NT2/D1 (cell line): ENCODE results near the gene HDAC7.

ENCODE experiments used
- DNase-seq: peaks from one replicate; pipeline ENCODE4 v3.0.0-alpha.2; 2011; ENCODE audit warnings: low read depth, low spot score
- H3K27me3 ChIP-seq: 2 replicates; pipeline ENCODE4 v1.6.0; 2011; ENCODE audit warnings: mild to moderate bottlenecking; ENCODE audit not compliant: insufficient read length, insufficient read depth
- H3K36me3 ChIP-seq: 2 replicates; pipeline ENCODE4 v1.6.1; 2011; ENCODE audit warnings: mild to moderate bottlenecking, low read length, mixed read lengths; ENCODE audit not compliant: insufficient read depth, insufficient read length
- H3K4me1 ChIP-seq: 2 replicates; pipeline ENCODE4 v1.5.1; 2011; ENCODE audit not compliant: insufficient read depth, insufficient read length
- H3K4me3 ChIP-seq: 2 replicates; pipeline ENCODE4 v1.5.1; 2011; ENCODE audit warnings: low read depth; ENCODE audit not compliant: insufficient read length
- H3K9ac ChIP-seq: 2 replicates; pipeline ENCODE4 v1.6.0; 2011; ENCODE audit warnings: low read depth; ENCODE audit not compliant: insufficient read length
- H3K9me3 ChIP-seq: 2 replicates; pipeline ENCODE4 v1.5.1; 2011; ENCODE audit warnings: mild to moderate bottlenecking, low read length; ENCODE audit not compliant: insufficient read depth
- SUZ12 ChIP-seq: IDR thresholded peaks from 2 replicates; pipeline ENCODE4 v1.6.1; 2011; ENCODE audit not compliant: insufficient read length, insufficient read depth; ENCODE audit errors: extremely low read depth
- YY1 ChIP-seq: IDR thresholded peaks from 2 replicates; pipeline ENCODE4 v1.6.1; 2011; ENCODE audit not compliant: insufficient read length, insufficient read depth
- ZNF274 ChIP-seq: IDR thresholded peaks from 2 replicates; pipeline ENCODE4 v1.6.1; 2011; ENCODE audit warnings: mild to moderate bottlenecking, low read depth, low read length

HDAC7 gene

DNA sequence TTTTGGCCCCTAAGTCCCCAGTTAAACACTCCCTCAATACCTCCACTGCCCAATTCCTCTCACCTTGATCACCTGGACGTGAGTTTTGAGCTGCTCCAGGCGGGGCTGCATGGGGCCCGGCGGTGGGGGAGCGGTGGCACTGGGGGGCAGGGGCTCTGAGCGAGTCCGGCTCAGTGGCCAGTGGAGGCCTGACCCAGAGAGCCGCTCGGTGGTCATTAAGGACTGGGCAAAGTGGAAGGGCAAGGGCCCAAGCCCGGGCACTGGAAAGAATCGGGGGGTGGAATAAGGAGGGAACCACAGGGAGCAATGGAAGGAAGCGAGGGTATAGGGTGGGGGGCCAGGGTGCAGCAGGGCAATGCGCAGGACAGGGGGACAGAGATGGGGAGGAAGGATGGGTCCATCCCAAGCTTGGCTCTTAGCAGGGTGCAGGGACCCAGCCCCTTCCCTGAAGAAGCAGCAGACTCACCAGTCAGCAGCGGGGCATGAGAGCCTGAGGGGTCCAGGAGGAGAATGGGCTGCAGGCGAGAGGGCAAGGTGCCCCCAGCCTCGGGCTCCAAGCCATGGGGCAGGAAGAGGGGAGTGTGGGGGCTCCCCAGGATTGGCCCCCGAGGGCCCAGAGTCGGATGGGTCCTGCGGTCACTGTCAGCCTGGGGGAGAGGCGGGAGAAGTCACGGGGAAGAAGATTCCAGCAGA is 24.4 kb downstream of the HDAC7 start:
- no peak overlapping the region for H3K9ac ChIP-seq
- DNase-seq = no peak
- no peak for TF ChIP-seq YY1

DNA sequence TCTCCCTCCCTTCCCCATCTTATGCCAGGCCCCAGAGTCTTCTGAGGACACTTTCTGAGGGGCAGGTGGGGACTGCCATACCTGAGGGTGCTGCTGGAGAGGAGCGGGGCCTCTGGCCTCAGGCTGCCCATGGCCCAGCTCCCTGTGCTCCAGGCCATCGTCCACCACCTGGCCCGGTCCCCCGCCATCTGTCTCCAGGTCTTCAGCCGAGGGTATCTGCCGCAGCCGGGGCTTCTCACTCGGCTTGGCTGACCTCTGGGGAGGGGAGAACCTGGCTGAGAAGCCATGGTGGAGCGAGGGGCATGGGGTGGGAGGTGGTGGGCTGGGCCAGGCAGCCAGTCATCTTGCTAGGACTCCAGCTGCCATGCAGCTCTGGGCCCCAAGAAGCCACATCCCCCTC is 25.0 kb downstream of the HDAC7 start:
- peaks cover 13% of the 10 kb centered on the region for H3K4me1 ChIP-seq
- H3K36me3 ChIP-seq = peaks cover 97% of the 10 kb centered on the region
- no peaks in the 10 kb centered on the region for H3K9me3 ChIP-seq
- no peak overlapping the region for H3K4me3 ChIP-seq
- TF ChIP-seq ZNF274 = no peak
- no peak for TF ChIP-seq YY1
- TF ChIP-seq SUZ12 = no peak
- H3K27me3 ChIP-seq = no peaks in the 10 kb centered on the region
- DNase-seq = no peak
- no peak overlapping the region for H3K9ac ChIP-seq

More for the DNA sequence above, 24.4 kb downstream of the HDAC7 start:
- H3K4me3 ChIP-seq = no peak overlapping the region
- no peaks in the 10 kb centered on the region for H3K27me3 ChIP-seq
- peaks cover 15% of the 10 kb centered on the region for H3K4me1 ChIP-seq
- no peaks in the 10 kb centered on the region for H3K9me3 ChIP-seq
- peaks cover 97% of the 10 kb centered on the region for H3K36me3 ChIP-seq

DNA sequence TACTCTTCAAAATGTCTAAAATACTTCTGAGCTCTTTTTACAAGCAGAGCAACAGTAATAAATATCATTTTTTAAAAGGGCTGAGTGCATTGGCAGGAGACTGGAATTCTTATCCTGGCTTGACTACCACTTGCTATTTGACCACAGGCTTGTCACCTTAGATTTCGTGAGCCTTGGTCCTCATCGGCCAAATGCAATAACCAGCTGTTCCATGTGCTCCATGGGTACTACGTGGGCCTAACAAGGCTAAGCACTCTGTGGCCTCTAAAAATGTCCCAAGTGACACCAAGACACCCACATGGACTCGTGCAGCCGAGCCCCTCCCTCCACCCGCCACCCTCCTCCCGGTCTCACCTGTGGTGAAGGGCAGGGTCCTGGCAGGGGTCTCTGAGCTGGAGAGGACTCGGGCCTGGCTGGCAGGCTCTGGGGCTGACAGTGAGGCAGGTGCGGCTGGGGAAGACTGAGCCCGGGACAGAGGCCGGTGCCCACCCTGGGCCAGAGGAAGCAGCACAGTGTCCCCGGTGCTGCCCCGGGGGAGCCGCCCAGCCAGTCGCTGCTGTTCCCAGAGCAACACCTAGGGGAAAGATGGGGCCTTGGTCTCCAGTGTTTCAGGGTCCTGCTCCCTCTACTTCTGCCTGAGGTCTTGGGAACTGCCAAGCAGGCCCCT is 26.6 kb downstream of the HDAC7 start:
- no peak for DNase-seq
- H3K9me3 ChIP-seq = no peaks in the 10 kb centered on the region
- no peaks in the 10 kb centered on the region for H3K4me1 ChIP-seq
- H3K36me3 ChIP-seq = peaks cover 98% of the 10 kb centered on the region
- no peak overlapping the region for H3K4me3 ChIP-seq
- H3K27me3 ChIP-seq = no peaks in the 10 kb centered on the region
- H3K9ac ChIP-seq = no peak overlapping the region
- no peak for TF ChIP-seq YY1
- TF ChIP-seq ZNF274 = no peak
- TF ChIP-seq SUZ12 = no peak

DNA sequence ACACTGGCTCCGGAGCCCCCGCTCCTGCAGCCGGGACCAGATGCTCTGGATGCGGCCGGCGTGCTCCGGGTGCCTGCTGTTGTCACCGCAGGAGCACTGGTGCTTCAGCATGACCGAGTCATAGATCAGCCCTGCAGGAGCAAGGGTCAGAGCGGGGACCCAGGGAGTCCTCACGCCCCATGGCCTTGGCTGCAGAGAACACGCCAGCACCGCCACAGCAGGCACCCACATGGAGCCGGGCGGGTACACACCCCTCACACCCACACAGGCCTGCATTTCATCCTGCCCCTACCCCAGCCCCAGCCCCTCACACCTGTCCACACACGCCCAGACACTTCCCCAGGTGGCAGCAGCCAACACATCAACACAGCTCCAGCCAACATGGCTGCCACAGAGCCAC is 27.8 kb downstream of the HDAC7 start:
- no peak for TF ChIP-seq YY1
- no peak for TF ChIP-seq SUZ12
- no peak for TF ChIP-seq ZNF274
- Histone ChIP-seq H3K36me3 (peaks cover 98% of the 10 kb centered on the region), H3K27me3 (no peaks in the 10 kb centered on the region), H3K9ac (no peak overlapping the region), H3K4me3 (no peak overlapping the region), H3K4me1 (no peaks in the 10 kb centered on the region), H3K9me3 (no peaks in the 10 kb centered on the region)
- DNase-seq = no peak

DNA sequence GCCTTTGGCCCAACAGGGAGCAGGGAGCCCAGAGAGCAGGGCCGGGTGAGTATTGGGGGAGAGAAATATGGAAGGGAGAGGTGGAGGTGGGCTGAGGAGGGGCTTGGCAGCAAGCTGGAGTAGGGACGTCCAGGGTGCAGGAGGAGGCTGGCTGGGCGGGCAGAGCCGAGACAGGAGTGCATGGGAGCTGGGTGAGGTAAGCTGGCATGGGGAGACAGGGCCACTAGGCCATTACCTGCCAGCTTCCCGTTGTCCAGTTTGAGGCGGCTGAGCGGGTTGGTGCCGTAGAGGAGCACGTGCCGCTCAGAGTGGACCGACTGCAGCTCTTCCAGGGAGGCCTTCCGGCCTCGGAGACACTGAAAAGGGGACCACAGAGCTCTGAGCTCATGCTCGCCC is 28.4 kb downstream of the HDAC7 start:
- Histone ChIP-seq H3K36me3 (peaks cover 98% of the 10 kb centered on the region), H3K9me3 (no peaks in the 10 kb centered on the region), H3K9ac (no peak overlapping the region), H3K4me1 (no peaks in the 10 kb centered on the region), H3K4me3 (no peak overlapping the region), H3K27me3 (no peaks in the 10 kb centered on the region)
- DNase-seq = no peak
- TF ChIP-seq ZNF274 (no peak), SUZ12 (no peak), YY1 (no peak)

DNA sequence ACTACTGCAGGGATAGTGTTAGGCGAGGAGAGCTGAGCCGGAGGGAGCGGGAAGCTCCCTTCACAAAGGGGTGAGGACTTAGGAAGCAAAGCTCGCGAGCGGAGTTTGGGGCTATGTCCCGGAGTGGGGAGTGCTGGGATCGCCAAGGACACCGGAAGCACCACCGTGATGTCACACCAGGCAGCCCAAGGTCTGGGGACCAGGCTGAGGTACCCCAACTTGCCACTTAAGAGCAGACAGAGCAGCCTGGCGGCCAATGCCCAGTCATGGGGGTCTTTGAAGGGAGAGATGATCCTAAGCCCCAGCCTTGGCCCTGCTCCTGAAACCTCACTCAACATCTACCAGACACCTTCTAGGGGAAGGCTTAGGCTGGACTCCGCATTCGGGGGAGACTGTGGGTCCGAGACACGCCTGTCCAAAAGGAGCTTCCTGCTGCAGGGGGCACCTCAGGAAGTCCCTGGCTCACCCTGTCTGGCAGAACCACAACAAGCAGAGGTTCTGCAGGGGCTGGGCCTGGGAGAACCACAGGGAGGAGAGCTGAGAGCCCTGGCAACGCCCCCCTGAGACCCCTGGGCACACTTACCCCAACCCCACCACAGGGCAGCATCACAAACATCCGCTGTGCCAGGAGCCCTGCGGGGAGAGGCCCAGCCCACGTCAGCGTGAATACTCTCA is 28.9 kb downstream of the HDAC7 start:
- H3K36me3 ChIP-seq = peaks cover 99% of the 10 kb centered on the region
- no peak overlapping the region for H3K9ac ChIP-seq
- TF ChIP-seq SUZ12 = no peak
- TF ChIP-seq YY1 = no peak
- TF ChIP-seq ZNF274 = no peak

More for the DNA sequence above, 28.9 kb downstream of the HDAC7 start:
- H3K4me3 ChIP-seq = no peak overlapping the region
- no peaks in the 10 kb centered on the region for H3K27me3 ChIP-seq
- H3K9me3 ChIP-seq = no peaks in the 10 kb centered on the region
- no peaks in the 10 kb centered on the region for H3K4me1 ChIP-seq
- DNase-seq = no peak
